GM23338 (cell line): ENCODE data around the gene SPACA5.
"Not testable (repeated sequence)": the region's sequence is repeated elsewhere in the genome, so short reads cannot be mapped to it uniquely, and the experiment has no call there.

Experiments
- CREB1 ChIP-seq: fragments of 250-450 bp; sonication (Bioruptor Pico); IDR thresholded peaks from 2 replicates; pipeline ENCODE4 v1.5.0; 2020; ENCODE audit warnings: low read depth, mild to moderate bottlenecking, moderate library complexity
- EZH2 ChIP-seq: fragments of 200-600 bp; sonication (generic); IDR thresholded peaks from one replicate; pipeline ENCODE4 v1.8.0; 2017; ENCODE audit warnings: antibody characterized with exemption, mild to moderate bottlenecking, low read depth; ENCODE audit not compliant: unreplicated experiment
- EZH2phosphoT487 ChIP-seq: fragments of 200-600 bp; sonication (generic); IDR thresholded peaks from one replicate; pipeline ENCODE4 v1.8.1; 2018; ENCODE audit warnings: antibody characterized with exemption; ENCODE audit not compliant: unreplicated experiment
- JUNB ChIP-seq: IDR thresholded peaks from one replicate; pipeline ENCODE4 v1.6.1; 2016; ENCODE audit warnings: antibody characterized with exemption; ENCODE audit not compliant: unreplicated experiment
- POLR2AphosphoS5 ChIP-seq: IDR thresholded peaks from 2 replicates; pipeline ENCODE4 v1.6.1; 2016; ENCODE audit warnings: antibody characterized with exemption, low read depth
- ZNF114 ChIP-seq: fragments of 250-450 bp; sonication (Bioruptor Pico); IDR thresholded peaks from 2 replicates; pipeline ENCODE4 v1.5.0; 2020; ENCODE audit warnings: mild to moderate bottlenecking, moderate library complexity
- TF ChIP-seq, protein P1 (sequence below), 2 experiments: fragments of 200-600 bp in 1 of 2; sonication (generic) in 1 of 2; conservative IDR thresholded peaks; 2 replicates each; pipeline versions ENCODE4 v1.5.1 to v1.6.1; 2016 to 2017; ENCODE audit warnings: antibody characterized with exemption in 2 of 2, low read depth in 2 of 2, mild to moderate bottlenecking in 2 of 2, moderate library complexity in 1 of 2
- TF ChIP-seq, protein P2 (sequence below): IDR thresholded peaks from one replicate; pipeline ENCODE4 v1.6.1; 2018; ENCODE audit warnings: antibody characterized with exemption; ENCODE audit not compliant: unreplicated experiment

DNA sequence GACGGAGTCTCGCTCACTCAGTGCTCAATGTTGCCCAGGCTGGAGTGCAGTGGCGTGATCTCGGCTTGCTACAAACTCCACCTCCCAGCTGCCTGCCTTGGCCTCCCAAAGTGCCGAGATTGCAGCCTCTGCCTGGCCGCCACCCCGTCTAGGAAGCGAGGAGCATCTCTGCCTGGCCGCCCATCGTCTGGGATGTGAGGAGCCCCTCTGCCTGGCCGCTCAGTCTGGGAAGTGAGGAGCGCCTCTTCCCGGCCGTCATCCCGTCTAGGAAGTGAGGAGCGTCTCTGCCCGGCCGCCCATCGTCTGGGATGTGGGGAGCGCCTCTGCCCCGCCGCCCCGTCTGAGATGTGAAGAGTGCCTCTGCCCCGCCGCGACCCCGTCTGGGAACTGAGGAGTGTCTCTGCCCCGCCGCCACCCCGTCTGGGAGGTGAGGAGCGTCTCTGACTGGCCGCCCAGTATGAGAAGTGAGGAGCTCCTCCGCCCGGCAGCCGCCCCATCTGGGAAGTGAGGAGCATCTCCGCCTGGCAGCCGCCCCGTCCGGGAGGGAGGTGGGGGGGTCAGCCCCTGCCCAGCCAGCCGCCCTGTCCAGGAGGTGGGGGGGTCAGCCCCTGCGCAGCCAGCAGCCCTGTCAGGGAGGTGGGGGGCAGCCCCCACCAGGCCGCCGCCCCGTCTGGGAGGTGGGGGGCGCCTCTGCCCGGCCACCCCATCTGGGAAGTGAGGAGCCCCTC, 10.0 kb downstream of the SPACA5 start:
- TF ChIP-seq, protein P1, sequence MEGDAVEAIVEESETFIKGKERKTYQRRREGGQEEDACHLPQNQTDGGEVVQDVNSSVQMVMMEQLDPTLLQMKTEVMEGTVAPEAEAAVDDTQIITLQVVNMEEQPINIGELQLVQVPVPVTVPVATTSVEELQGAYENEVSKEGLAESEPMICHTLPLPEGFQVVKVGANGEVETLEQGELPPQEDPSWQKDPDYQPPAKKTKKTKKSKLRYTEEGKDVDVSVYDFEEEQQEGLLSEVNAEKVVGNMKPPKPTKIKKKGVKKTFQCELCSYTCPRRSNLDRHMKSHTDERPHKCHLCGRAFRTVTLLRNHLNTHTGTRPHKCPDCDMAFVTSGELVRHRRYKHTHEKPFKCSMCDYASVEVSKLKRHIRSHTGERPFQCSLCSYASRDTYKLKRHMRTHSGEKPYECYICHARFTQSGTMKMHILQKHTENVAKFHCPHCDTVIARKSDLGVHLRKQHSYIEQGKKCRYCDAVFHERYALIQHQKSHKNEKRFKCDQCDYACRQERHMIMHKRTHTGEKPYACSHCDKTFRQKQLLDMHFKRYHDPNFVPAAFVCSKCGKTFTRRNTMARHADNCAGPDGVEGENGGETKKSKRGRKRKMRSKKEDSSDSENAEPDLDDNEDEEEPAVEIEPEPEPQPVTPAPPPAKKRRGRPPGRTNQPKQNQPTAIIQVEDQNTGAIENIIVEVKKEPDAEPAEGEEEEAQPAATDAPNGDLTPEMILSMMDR (conservative IDR thresholded peaks at IDR 0.05; ENCODE audit: low read depth in 2 of 2), result not testable (repeated sequence)
- not testable (repeated sequence) for TF ChIP-seq ZNF114; EZH2; EZH2phosphoT487; POLR2AphosphoS5; JUNB; CREB1 (CRISPR knock-in tag)
- TF ChIP-seq, protein P2, sequence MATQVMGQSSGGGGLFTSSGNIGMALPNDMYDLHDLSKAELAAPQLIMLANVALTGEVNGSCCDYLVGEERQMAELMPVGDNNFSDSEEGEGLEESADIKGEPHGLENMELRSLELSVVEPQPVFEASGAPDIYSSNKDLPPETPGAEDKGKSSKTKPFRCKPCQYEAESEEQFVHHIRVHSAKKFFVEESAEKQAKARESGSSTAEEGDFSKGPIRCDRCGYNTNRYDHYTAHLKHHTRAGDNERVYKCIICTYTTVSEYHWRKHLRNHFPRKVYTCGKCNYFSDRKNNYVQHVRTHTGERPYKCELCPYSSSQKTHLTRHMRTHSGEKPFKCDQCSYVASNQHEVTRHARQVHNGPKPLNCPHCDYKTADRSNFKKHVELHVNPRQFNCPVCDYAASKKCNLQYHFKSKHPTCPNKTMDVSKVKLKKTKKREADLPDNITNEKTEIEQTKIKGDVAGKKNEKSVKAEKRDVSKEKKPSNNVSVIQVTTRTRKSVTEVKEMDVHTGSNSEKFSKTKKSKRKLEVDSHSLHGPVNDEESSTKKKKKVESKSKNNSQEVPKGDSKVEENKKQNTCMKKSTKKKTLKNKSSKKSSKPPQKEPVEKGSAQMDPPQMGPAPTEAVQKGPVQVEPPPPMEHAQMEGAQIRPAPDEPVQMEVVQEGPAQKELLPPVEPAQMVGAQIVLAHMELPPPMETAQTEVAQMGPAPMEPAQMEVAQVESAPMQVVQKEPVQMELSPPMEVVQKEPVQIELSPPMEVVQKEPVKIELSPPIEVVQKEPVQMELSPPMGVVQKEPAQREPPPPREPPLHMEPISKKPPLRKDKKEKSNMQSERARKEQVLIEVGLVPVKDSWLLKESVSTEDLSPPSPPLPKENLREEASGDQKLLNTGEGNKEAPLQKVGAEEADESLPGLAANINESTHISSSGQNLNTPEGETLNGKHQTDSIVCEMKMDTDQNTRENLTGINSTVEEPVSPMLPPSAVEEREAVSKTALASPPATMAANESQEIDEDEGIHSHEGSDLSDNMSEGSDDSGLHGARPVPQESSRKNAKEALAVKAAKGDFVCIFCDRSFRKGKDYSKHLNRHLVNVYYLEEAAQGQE, result not testable (repeated sequence)
